ENCODE measurements around the gene SERGEF. TPM values are rescaled to one million over a fixed set of nuclear protein-coding genes. Genes with fewer than 3 reads are reported as not detected.

The SERGEF gene
- total RNA-seq, 1 donor from 2014 or later: 20.5 TPM

GRCh38 chr11:17864478-17864941 is 148.3 kb downstream of the SERGEF start:
- DNase-seq (ENCODE audit: low spot score): no peak

- DNase-seq (ENCODE audit: low spot score): no peak
Measured at GRCh38 chr11:17861036-17861755, 151.7 kb downstream of the SERGEF start.

- no peak for DNase-seq (ENCODE audit: low spot score)
Measured at GRCh38 chr11:17859552-17859951, 153.3 kb downstream of the SERGEF start.

GRCh38 chr11:17855531-17856290 is 157.1 kb downstream of the SERGEF start:
- no peak for DNase-seq (ENCODE audit: low spot score)

- DNase-seq (ENCODE audit: low spot score): no peak
Measured at GRCh38 chr11:17853280-17853679, 159.6 kb downstream of the SERGEF start.

- no peak for DNase-seq (ENCODE audit: low spot score)
Measured at GRCh38 chr11:17852246-17852645, 160.6 kb downstream of the SERGEF start.

- no peak for DNase-seq (ENCODE audit: low spot score)
Measured at GRCh38 chr11:17851697-17852096, 161.2 kb downstream of the SERGEF start.

GRCh38 chr11:17850336-17850735 is 162.5 kb downstream of the SERGEF start:
- no peak for DNase-seq (ENCODE audit: low spot score)

GRCh38 chr11:17848715-17849114 is 164.1 kb downstream of the SERGEF start:
- no peak for DNase-seq (ENCODE audit: low spot score)

GRCh38 chr11:17846852-17847453 is 165.9 kb downstream of the SERGEF start:
- DNase-seq (ENCODE audit: low spot score): no peak

- DNase-seq (ENCODE audit: low spot score): peak; percentile 61
Measured at GRCh38 chr11:17845431-17845881, 167.4 kb downstream of the SERGEF start.

- DNase-seq (ENCODE audit: low spot score): no peak
Measured at GRCh38 chr11:17840101-17840548, 172.7 kb downstream of the SERGEF start.

- DNase-seq (ENCODE audit: low spot score): no peak
Measured at GRCh38 chr11:17839450-17839849, 173.4 kb downstream of the SERGEF start.

- DNase-seq (ENCODE audit: low spot score): no peak
Measured at GRCh38 chr11:17838102-17838501, 174.7 kb downstream of the SERGEF start.

GRCh38 chr11:17831883-17832282 is 181.0 kb downstream of the SERGEF start:
- no peak for DNase-seq (ENCODE audit: low spot score)

- DNase-seq (ENCODE audit: low spot score): no peak
Measured at GRCh38 chr11:17831228-17831627, 181.6 kb downstream of the SERGEF start.

GRCh38 chr11:17828311-17828751 is 184.5 kb downstream of the SERGEF start:
- peak; percentile 74 for DNase-seq (ENCODE audit: low spot score)

GRCh38 chr11:17827006-17827405 is 185.8 kb downstream of the SERGEF start:
- DNase-seq (ENCODE audit: low spot score): no peak

- DNase-seq (ENCODE audit: low spot score): no peak
Measured at GRCh38 chr11:17822401-17822781, 190.5 kb downstream of the SERGEF start.

GRCh38 chr11:17821648-17822400 is 191.0 kb downstream of the SERGEF start:
- peak; percentile 37 for DNase-seq (ENCODE audit: low spot score)

GRCh38 chr11:17816232-17816931 is 196.5 kb downstream of the SERGEF start:
- DNase-seq (ENCODE audit: low spot score): no peak

Measured in umbilical cord (tissue), 2 donors.